Stimulated activated CD4-positive, alpha-beta T cell treated with anti-CD3 and anti-CD28 coated beads, Interleukin-12 subunit alpha, Interleukin-12 subunit beta, amount 100 ng/mL, for 48 hours (primary cell): ENCODE measurements around the gene TUNAR.
"Not testable (repeated sequence)": the region's sequence is repeated elsewhere in the genome, so short reads cannot be mapped to it uniquely, and the experiment has no call there.

Experiments used
- DNase-seq, 3 donors: peaks; one replicate each; pipeline ENCODE4 v3.0.0-alpha.2; 2020; ENCODE audit warnings: low read depth in 2 of 3, low spot score in 1 of 3

The TUNAR gene

DNA sequence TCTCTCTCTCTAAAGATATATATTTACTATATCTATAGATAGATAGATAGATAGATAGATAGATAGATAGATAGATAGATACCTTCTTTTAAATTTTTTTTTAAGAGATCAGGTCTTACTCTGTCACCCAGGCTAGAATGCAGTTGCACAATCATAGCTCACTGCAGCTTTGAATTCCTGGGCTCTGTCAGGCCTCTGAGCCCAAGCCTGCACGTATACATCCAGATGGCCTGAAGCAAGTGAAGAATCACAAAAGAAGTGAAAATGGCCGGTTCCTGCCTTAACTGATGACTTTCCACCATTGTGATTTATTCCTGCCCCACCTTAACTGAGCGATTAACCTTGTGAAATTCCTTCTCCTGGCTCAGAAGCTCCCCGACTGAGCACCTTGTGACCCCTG lies 91.4 kb downstream of the TUNAR start:
- DNase-seq = not testable (repeated sequence)
